GM18861 (cell line): Measurements from ENCODE around the gene LSM4.
"Not testable (repeated sequence)": the region's sequence is repeated elsewhere in the genome, so short reads cannot be mapped to it uniquely, and the experiment has no call there.

ENCODE experiments used
- ATAC-seq: cut with Tn5 transposase; IDR thresholded peaks from one replicate; pipeline ENCODE4 v1.9.1; 2021; ENCODE audit not compliant: unreplicated experiment

LSM4 gene

GRCh38 chr19:18322759-18323460 is at the start of gene LSM4:
Gene LSM4 (minus strand): TSS chr19:18323076. CDS start chr19:18323020, 56 bp downstream.
- peak; percentile 84 for ATAC-seq

GRCh38 chr19:18368504-18369222 is 45.8 kb upstream of the LSM4 start:
- ATAC-seq, result no peak

- ATAC-seq, result no peak
Measured at GRCh38 chr19:18366021-18366435, 43.2 kb upstream of the LSM4 start.

- ATAC-seq, result no peak
Measured at GRCh38 chr19:18364826-18365528, 42.1 kb upstream of the LSM4 start.

- ATAC-seq, result not testable (repeated sequence)
Measured at GRCh38 chr19:18364277-18364825, 41.5 kb upstream of the LSM4 start.

GRCh38 chr19:18363787-18364186 is 40.9 kb upstream of the LSM4 start:
- ATAC-seq, result no peak

GRCh38 chr19:18362934-18363542 is 40.2 kb upstream of the LSM4 start:
- ATAC-seq, result no peak

GRCh38 chr19:18361646-18362045 is 38.8 kb upstream of the LSM4 start:
- ATAC-seq, result no peak

- no peak for ATAC-seq
Measured at GRCh38 chr19:18357041-18357440, 34.2 kb upstream of the LSM4 start.

- not testable (repeated sequence) for ATAC-seq
Measured at GRCh38 chr19:18354743-18355142, 31.9 kb upstream of the LSM4 start.

- no peak for ATAC-seq
Measured at GRCh38 chr19:18353378-18354005, 30.6 kb upstream of the LSM4 start.

GRCh38 chr19:18351544-18351943 is 28.7 kb upstream of the LSM4 start:
- no peak for ATAC-seq

GRCh38 chr19:18350490-18350889 is 27.6 kb upstream of the LSM4 start:
- ATAC-seq, result no peak

GRCh38 chr19:18349524-18350128 is 26.8 kb upstream of the LSM4 start:
- ATAC-seq, result no peak

- ATAC-seq, result not testable (repeated sequence)
Measured at GRCh38 chr19:18348818-18349339, 26.0 kb upstream of the LSM4 start.

- no peak for ATAC-seq
Measured at GRCh38 chr19:18348171-18348570, 25.3 kb upstream of the LSM4 start.

- no peak for ATAC-seq
Measured at GRCh38 chr19:18346091-18346490, 23.2 kb upstream of the LSM4 start.

GRCh38 chr19:18345296-18345695 is 22.4 kb upstream of the LSM4 start:
- ATAC-seq, result no peak

GRCh38 chr19:18344582-18344950 is 21.7 kb upstream of the LSM4 start:
- no peak for ATAC-seq

- ATAC-seq, result no peak
Measured at GRCh38 chr19:18342090-18342632, 19.3 kb upstream of the LSM4 start.
